Femur (tissue), 1 donor: ENCODE measurements around the gene SPAG5.

Source experiments
- DNase-seq: peaks from one replicate; pipeline ENCODE4 v3.0.0-alpha.2; 2017

Gene SPAG5, protein sequence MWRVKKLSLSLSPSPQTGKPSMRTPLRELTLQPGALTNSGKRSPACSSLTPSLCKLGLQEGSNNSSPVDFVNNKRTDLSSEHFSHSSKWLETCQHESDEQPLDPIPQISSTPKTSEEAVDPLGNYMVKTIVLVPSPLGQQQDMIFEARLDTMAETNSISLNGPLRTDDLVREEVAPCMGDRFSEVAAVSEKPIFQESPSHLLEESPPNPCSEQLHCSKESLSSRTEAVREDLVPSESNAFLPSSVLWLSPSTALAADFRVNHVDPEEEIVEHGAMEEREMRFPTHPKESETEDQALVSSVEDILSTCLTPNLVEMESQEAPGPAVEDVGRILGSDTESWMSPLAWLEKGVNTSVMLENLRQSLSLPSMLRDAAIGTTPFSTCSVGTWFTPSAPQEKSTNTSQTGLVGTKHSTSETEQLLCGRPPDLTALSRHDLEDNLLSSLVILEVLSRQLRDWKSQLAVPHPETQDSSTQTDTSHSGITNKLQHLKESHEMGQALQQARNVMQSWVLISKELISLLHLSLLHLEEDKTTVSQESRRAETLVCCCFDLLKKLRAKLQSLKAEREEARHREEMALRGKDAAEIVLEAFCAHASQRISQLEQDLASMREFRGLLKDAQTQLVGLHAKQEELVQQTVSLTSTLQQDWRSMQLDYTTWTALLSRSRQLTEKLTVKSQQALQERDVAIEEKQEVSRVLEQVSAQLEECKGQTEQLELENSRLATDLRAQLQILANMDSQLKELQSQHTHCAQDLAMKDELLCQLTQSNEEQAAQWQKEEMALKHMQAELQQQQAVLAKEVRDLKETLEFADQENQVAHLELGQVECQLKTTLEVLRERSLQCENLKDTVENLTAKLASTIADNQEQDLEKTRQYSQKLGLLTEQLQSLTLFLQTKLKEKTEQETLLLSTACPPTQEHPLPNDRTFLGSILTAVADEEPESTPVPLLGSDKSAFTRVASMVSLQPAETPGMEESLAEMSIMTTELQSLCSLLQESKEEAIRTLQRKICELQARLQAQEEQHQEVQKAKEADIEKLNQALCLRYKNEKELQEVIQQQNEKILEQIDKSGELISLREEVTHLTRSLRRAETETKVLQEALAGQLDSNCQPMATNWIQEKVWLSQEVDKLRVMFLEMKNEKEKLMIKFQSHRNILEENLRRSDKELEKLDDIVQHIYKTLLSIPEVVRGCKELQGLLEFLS

DNA sequence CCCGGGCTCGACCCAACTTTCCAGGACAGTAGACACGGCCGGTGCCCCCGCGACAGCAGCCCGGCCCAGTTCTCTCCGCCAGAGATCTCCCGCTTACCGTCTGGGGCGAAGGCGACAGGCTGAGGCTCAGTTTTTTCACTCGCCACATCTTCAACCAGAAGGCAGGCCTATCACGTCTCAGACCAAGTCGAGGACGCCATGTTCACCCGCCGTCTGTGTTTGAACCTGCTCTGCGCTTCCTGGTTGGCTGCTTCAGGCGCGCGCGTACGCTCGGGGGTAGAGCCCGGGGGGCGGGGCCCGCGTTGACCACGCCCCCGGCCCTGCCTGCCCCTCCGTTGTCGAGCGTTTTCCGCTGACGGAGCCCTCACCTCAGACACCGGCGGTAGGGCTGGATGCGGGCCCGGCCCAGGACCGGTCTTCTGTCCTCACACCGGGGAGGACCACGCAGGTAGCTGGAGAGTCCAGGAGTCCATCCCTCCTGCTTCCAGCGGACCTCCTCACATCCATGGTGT lies at the start of gene SPAG5:
Gene SPAG5 (minus strand): TSS at position 227 of the 512 bp plus-strand sequence. CDS start 79 bp downstream, at position 148.
- peak; percentile 96 for DNase-seq

DNA sequence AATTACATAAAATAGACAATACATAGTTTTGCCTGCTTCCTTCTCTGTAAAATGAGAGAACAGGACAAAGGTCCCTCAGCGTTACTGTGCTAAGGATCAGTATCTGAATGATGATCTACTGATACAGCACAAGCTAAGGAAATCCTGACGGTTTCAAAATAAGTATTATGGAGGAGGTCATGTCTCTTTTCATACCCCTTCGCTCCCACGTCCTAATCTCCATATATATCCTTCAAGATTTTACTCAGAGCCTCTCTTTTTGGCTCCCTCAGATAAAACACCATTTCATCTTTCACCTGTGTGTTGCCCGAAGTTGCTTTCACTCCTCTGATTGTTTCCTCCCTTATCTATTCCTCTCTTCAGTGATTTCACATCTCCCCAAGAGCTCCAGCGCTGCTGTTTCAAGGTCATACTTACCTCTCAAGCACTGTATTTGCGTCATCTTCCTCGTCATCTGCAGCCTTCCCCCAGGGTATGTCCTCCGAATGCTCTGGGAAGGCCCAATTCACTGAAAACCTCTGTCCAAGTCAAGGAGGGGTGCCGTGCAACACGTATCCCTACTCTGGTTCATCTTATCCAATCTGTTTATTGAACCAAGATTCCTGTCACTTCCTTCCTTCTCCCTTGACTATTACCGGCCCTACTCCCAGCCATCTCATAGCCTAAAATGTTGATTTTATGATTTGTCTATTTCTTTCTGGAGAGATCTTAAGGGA lies 47.4 kb upstream of the SPAG5 start:
- no peak for DNase-seq

DNA sequence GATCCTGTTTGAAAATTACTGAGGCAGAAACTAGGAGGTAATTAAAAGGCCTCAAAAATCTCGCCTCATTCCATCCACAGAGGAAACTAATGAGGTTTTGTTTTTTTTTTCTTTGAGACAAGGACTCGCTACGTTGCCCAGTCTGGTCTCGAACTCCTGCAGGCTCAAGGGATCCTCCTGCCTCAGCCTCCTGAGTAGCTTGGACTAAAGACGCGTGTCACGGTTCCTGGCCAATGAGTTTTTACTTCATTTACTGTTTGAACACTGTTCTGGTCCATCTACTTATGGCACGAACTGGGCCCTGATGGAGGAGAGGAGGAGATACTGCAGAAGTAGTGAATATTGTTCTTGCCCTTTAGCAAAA lies 46.7 kb upstream of the SPAG5 start:
- no peak for DNase-seq

DNA sequence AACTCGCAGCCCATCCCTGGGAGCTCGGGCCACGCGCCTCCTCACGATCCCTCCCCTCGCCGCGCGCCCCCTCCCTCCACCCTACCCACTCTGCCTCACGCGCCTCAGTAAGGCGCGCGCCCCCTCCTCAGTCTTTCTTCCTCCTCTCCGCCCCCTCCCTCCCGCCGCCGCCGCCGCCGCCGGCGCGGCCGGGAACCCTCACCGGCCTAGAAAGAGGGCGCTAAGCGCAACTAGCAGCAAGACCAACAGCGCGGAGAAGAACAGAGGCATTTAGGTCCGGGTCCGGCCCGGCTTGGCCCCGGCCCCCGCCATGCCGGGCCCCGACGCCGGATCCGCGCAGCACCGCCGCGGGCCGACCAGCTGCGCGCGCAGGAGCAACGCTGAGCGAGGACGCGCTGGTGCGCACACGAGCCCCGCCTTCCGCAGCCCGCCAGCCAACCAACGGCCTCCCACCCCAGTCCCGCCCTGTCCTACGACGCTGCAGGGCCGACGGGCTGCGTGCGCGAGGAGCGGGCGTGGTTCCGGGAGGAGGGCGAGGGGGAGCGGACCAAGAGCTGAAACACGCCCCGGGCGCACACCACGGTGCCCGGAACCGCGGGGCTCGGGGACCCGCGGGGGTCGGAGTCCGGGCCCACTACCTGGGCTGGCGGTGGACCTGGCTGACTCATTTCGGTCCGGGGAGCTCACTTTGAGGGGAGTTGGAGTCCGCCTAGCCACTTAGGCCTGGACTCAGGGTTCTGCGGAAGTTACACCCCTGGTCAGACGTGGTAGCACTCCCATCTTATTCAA lies 46.2 kb upstream of the SPAG5 start, which contains the start of gene BLTP2:
Gene BLTP2 (minus strand): TSS at position 372 of the 789 bp plus-strand sequence. CDS start 102 bp downstream, at position 270.
- peak; percentile 97 for DNase-seq

DNA sequence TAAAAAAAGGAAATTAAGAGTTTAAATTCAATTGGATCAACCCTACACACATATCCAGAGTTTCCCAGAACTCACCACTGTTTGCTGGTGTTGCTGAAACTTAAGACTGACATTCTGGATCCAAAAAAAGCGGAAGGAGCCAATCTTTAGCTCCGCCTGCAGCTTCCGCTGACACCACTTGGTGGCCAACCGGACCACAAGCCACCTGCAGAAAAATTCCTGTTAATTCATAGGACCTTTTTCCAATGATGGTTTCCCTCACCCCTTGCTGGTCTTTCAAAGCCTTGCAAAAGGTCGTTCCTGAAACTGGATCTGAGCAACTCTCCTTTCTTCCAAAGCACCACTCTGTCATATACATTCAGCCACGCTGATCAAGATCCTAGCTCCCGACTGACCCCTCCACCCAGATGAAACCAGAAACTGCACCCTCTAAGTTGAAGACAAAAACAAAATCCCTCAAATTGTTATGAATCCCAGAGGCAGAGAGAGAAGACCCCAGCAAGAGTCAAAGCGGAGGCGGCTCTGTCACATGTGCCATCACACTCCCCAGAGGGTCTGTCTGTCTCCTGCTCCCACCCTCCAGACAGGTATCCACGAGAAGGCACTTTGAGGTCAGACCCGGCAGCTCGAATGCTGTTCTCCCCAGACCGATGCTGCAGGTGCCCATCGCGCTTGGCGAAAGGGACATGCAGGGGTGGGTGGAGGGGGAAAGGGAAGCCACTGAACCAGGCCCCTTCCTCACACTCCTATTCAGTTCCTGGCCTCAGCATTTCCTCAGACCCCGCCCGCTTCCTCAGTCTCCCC lies 45.4 kb upstream of the SPAG5 start:
- peak; percentile 58 for DNase-seq

DNA sequence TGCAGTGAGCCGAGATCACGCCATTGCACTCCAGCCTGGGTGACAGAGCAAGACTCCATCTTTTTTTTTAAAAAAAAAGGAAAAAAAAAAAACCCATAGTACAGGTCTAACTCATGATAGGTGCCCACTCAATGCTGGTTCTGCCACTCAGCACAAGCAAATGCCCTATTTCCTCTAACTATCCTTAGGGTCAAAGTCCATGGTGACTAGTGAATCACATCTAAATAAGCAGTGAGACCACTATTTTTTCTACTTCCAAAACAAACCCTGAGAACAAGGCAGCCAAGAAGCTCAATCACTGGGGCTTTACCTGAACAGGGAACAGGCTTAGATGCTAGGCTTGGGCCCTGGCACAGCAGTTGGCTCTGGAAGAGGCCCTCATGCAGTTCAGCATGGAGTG lies 42.8 kb upstream of the SPAG5 start:
- DNase-seq, result no peak

DNA sequence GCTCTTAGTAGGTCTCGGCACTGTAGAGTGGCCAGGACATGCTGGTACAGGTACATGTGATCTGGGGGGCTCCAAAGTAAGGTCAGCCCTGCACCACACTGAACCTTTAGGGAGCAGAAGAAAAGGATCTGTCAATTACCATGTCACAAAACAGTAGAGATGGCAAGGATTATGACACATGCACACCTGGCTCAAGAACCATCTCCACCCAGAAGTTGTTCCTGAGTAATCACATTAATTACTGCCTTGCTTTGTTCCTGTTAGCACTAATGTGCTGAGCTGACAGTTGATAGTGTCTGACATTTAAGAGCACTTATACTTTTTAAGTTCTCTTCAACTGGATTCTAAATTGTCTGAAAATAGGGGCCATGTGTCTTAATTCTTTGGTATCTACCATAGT lies 36.7 kb upstream of the SPAG5 start:
- DNase-seq, result no peak

DNA sequence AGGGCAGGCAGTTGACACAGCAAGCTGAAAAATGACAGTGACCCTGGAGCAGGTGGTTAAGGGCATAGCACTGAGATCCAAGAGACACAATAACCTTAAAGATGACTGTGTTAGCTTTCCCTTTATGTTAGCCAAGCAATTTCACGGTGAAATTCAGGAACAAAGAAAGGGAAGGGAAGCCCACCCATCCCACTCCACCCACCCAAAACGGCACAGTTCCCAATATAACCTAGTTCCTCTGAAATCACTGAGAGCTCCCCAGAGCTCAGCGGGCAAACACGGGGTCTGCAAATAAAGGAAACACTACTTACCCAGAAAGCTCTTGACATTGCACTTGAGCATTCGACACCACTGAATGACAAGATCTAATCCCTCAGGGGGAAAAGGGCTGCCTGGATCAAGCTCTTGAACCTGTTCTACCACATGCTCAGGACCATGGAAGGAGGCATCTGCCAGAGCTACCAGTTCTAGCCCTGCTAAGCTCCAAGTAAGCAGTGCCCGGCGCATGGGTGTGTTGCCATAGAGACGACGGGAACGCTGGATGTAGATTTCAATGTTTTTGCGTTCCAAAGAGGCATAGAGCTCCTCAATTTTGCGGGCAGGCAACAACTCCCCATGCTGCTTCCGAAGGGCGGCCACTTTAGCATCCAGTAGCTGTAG lies 35.5 kb upstream of the SPAG5 start:
- DNase-seq, result no peak

DNA sequence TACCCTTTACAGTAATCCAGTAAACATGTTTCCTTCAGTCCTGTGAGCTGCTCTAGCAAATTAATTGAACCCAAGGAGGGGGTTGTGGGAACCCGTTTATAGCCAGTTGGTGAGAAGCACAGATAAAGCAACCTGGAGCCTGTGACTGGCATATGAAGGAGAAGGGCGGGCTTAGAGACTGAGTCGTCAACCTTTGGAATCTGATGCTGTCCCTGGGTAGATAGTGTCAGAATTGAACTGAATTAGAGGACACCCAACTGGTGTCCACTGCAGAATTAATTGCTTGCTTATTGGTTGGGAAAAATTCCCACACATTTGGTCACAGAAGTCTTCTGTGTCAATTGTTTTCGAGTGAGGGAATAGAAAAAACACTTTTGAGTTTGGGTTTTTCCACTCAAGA lies 28.0 kb upstream of the SPAG5 start:
- DNase-seq, result no peak

DNA sequence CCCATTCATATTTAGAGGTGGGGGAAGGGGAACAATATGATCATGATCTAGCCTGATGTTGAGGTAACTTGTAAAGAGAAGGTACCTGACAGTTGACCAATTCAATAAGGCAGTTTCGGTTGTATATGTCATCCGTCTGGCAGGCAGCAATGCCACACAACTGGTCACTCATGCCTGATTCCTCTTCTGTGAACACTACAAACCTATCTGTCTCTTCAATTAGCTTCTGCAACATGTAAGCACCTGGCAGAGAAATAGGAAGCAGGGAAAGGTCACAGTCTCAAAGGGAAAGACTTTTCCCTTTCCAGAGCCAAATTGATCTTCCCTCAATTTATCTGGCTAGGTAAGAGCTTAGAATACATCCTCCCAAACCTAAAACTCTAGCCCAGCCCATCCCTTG lies 25.3 kb upstream of the SPAG5 start:
- no peak for DNase-seq

DNA sequence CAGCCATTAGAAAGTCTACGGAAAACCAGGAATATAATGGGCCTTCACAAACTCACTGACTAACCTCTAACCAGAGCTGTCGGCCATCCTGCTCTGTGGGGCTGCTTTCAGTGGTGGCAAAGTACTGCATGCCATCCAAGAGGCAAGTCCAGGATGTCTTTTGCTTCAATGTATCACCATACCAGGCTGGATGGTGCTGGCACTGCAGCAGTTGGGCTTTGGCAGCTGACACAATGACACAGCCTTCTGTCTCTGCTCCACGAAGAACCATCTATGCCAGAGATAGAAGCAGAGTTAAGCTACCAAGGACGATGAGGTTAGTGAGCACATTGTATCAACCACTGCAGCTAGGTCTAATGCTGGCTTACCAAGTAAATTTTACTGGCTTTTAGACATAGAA lies 24.9 kb upstream of the SPAG5 start:
- no peak for DNase-seq

DNA sequence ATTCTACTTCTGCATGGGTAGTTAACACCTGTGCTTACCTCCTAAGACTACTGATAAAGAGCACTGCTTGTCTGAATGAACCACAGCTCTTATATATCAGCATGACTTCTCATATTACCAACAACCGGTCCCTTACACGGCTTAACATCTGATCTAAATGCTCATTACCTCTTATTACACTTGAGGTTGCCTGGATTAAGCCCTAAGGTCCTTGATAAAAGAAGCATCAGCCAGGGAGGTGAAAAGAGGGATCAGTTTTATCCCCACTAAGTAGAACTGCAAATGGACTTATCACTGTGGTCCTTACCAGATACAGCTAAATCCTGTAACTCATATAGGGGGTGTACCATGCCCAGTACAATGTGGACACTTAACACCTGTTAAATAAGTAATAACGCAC lies 23.4 kb upstream of the SPAG5 start:
- DNase-seq, result no peak

DNA sequence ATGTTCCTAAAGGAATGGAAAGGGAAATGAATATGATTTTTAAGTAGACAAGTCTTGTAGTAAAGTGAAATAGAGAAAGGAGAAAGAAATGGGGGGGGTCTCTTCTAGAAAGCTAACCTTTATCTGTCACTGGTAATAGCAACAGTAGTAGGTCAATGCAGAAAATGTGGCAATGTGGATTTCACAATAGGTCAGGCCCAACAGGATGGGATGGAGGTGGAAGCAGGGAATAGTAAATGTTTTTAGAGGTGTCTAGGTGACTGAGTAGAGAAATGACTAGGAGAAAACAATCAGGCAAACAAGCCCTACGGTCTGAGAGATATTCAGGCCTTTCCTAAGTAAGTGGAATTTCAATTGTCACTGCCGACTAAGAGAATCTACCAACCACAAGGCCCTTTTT lies 21.2 kb upstream of the SPAG5 start:
- no peak for DNase-seq

DNA sequence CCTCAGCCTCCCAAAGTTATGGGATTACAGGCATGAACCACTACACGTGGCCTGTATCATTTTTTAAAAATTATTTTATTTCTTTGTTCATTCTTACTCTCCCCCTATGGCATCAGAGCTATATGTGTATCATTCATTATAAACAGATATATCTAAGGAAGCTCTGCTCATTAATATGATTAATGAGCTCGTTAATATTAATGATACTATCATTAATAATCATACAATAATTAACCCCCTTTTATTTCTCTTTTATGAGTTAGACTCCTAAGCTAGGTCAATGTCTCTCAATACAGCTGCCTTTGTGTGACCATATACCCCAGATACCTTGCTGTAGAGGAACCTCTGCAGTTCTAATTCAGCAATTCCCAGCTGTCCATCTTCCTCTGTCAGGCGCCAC lies 19.6 kb upstream of the SPAG5 start:
- DNase-seq, result no peak

DNA sequence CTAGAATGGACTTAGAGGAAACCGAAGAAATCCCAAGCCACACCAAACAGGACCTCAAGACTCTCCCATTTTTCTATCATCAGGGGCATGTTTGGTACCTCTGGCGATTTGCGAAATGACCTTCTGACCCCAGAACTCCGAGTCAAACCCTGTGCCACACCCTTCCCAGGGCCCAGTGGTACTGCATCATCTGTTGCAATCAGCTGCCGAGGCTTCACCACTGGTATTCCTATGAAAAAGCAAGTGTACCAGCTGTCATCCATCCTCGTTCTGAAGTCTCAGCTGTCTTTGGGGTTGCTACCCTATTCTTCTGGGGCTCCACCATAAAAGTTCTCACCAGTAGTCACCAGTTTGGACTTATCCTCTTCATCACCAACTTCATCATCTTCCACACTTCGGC lies 17.5 kb upstream of the SPAG5 start:
- DNase-seq, result no peak

DNA sequence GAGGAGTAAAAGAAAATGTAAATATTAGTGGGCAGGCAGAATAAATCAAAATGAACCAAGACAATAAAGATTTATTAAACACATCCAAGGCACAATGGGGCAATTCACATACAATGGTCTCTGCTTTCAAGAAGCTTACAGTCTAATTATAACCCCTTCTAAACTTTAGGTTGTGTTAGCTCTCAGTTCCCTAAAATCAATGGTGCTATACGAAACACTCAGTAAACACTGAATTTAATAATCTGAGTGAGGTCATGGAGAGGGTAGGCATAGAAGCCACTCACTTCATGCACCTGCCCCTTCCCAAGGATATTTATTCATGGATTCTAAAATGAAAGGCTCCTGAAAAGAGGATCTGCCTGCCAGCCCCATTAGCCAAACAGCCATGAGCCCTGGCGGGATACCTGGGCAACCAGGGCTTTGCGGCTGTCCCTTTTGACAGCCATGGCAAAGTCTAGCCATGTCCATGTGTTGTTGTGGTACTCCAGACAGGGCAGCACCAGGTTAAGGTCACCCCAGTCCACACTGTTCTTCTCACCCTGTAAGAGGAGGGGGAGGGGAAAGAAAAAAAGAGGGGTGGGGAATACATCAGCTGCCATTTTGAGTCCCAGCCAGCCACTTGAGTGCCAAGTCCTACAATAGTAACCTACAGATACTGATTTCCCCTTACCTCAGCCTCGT lies 16.6 kb upstream of the SPAG5 start:
- no peak for DNase-seq

DNA sequence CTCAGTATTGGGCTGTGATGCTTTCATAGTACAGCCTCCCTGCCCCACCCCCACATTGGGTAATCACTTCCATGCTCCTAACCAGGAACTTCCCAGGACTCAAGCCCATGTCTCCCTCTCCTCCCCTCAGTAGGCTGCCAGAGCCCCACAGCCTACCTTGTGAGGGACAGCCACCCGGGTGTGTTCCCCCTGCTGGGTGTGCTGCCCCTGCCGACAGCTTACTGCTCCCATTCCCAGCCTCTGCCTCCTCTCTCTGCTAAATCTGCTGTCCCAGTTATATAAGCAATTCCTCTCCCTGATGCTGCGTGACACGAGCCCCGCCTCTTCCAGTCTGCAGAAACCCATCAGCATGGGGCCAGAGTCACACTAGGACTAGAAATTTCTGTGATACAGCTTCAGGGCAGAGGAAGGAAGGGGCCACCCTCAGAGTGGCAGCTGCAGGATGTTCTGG lies 15.1 kb upstream of the SPAG5 start, which contains the start of gene RSKR:
Gene RSKR (minus strand): TSS at position 255 of the 451 bp plus-strand sequence. CDS start 24 bp downstream, at position 231.
- no peak for DNase-seq

DNA sequence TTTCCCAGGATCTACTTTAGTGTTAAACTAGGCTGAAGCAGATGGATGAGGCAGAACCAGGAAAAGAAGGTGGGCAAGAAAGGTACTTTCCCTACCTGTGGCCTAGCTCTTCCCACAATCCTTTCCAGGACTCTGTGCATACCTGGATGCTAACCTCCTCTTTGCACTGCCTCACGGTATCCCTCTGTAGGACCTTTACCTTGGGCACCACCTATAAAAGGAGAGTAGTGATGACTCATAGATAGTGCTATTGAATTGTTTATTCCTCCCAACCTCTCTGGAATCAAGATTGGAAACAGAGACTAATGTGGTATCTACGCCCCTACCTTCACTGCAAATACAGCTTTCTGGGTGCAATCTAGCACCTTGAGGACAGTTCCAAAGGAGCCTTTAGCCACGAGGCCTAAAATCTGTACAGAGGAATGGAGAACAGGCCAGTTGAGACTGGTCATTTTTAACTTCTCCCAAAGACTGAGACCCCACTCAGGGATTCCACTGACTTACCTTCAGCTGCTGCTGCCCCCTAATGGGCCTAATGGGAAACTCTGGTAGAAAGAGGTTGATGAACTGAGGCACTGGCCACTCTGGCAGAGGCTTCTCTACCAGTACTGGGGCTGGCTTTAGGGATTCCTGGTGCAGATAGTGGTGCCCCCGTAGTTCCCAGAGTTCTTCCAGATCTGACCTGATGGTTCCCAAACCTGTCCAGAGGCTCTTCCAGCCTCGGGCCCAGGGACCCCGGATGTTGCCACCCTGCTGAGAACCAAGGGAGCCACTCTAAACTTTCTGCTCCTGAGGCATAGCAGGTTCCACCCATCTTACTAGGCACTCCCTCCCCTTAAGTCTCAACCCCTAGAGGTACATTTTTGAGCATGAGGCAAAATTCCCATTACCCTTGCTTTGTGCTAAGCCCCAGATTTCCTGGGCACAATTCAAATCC lies 14.4 kb upstream of the SPAG5 start:
- peak; percentile 28 for DNase-seq
